Lower leg skin (tissue), 3 donors: Measurements from ENCODE around the gene ASXL1.

Source experiments
- POLR2A ChIP-seq, 2 donors: fragments of 450-650 bp; IDR thresholded peaks; one replicate each; pipeline ENCODE4 v1.6.1; 2016 to 2017; ENCODE audit warnings: antibody characterized with exemption in 2 of 2, mild to moderate bottlenecking in 1 of 2, moderate library complexity in 1 of 2
- TF ChIP-seq, protein P1 (sequence below), 3 donors: fragments of 450-650 bp; IDR thresholded peaks; one replicate each; pipeline ENCODE4 v1.5.1; 2016; ENCODE audit warnings: antibody characterized with exemption in 3 of 3, mild to moderate bottlenecking in 3 of 3, moderate library complexity in 2 of 3

DNA sequence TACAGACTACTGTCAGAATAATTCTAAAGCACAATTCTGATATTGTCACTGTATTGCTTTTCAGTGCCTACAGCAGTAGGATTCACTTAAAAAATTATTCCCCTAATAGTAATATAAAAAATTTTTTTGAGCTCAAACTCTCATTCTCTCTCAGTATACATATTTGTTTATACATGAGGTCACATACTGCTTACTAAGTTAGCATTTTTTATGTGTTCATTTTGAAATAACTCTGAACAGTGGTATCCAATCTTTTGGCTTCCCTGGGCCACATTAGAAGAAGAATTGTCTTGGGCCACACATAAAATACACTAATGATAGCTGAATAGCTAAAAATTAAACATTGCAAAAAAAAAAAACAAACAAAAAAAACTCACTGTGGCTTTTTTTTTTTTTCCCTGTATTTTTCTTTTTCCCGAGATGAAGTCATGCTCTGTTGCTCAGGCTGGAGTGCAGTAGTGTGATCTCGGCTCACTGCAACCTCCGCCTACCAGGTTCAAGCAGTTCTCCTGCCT lies 38.6 kb downstream of the ASXL1 start:
- TF ChIP-seq POLR2A (IDR thresholded peaks at IDR 0.05), result no peak
- TF ChIP-seq, protein P1, sequence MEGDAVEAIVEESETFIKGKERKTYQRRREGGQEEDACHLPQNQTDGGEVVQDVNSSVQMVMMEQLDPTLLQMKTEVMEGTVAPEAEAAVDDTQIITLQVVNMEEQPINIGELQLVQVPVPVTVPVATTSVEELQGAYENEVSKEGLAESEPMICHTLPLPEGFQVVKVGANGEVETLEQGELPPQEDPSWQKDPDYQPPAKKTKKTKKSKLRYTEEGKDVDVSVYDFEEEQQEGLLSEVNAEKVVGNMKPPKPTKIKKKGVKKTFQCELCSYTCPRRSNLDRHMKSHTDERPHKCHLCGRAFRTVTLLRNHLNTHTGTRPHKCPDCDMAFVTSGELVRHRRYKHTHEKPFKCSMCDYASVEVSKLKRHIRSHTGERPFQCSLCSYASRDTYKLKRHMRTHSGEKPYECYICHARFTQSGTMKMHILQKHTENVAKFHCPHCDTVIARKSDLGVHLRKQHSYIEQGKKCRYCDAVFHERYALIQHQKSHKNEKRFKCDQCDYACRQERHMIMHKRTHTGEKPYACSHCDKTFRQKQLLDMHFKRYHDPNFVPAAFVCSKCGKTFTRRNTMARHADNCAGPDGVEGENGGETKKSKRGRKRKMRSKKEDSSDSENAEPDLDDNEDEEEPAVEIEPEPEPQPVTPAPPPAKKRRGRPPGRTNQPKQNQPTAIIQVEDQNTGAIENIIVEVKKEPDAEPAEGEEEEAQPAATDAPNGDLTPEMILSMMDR (IDR thresholded peaks at IDR 0.05), result no peak
